Mucosa of descending colon (tissue), 3 donors: ENCODE results near the gene ARHGAP42. TPM values are rescaled to one million over a fixed set of nuclear protein-coding genes. Genes with fewer than 3 reads are reported as not detected.
A peak's percentile ranks its signal among the peaks of the same experiment; 100 is the strongest.

Source experiments
- ATAC-seq: fragments of 200-7000 bp; cut with Tn5 transposase; one replicate; pipeline ENCODE4 v1.9.1; 2020; ENCODE audit warnings: mild to moderate bottlenecking, moderate library complexity
- DNase-seq, 3 donors: peaks; one replicate each; pipeline ENCODE4 v3.0.0-alpha.2; 2020
- H3K36me3 ChIP-seq: fragments of 200-600 bp; one replicate; pipeline ENCODE4 v1.8.0; 2021; ENCODE audit warnings: low read depth, mild to moderate bottlenecking
- H3K4me1 ChIP-seq: fragments of 200-600 bp; one replicate; pipeline ENCODE4 v1.8.0; 2021; ENCODE audit warnings: low read depth, mild to moderate bottlenecking
- H3K4me3 ChIP-seq: fragments of 200-600 bp; one replicate; pipeline ENCODE4 v1.8.0; 2021; ENCODE audit warnings: mild to moderate bottlenecking
- H3K9me3 ChIP-seq: fragments of 200-600 bp; one replicate; pipeline ENCODE4 v1.8.0; 2021; ENCODE audit warnings: mild to moderate bottlenecking
- CTCF ChIP-seq: fragments of 200-600 bp; IDR thresholded peaks from one replicate; pipeline ENCODE4 v1.8.0; 2022; ENCODE audit warnings: antibody characterized with exemption, mild to moderate bottlenecking
- intact Hi-C, 2 donors: fragments of 100-400 bp; cut with DNase I in 1 of 2; cut with micrococcal nuclease in 1 of 2; formaldehyde crosslinking; loops; one replicate each; pipeline versions ENCODE4 v1.11.0 to v1.11.1; 2022; cut with DNase I, micrococcal nuclease
- total RNA-seq, 3 donors: library from RNA; stranded (reverse); fragmentation: NEBNext Ultra II Directional in 2 of 3; extraction: Animal tissue kit (Norgen Biotek cat#: 25700) in 2 of 3; gene quantifications; one replicate each; pipeline versions ENCODE4 v1.2.1 to v1.2.4, GENCODE V29; 2021 to 2023
- donor health status: DM: no; HTN: no; CAD: no; lungs with moderate emphysema.
- donor health status: DM: no; HTN: no; CAD: no.
- donor health status: DM: no; HTN: yes; CAD: no.

ARHGAP42 gene
- total RNA-seq, 3 donors from 2014 or later = 17.6 to 38.9 (median 18.8) TPM

- Histone ChIP-seq H3K9me3 (no peaks in the 10 kb centered on the region), H3K36me3 (no peaks in the 10 kb centered on the region), H3K4me3 (no peak overlapping the region), H3K4me1 (no peaks in the 10 kb centered on the region)
- no peak for ATAC-seq
- intact Hi-C loops = no loop called here
- TF ChIP-seq CTCF = no peak
- DNase-seq = no peak
Measured at GRCh38 chr11:100925935-100926334, 238.8 kb downstream of the ARHGAP42 start.

GRCh38 chr11:100927579-100927978 is 240.5 kb downstream of the ARHGAP42 start:
- H3K36me3 ChIP-seq = no peaks in the 10 kb centered on the region
- H3K4me3 ChIP-seq = no peak overlapping the region
- no peaks in the 10 kb centered on the region for H3K4me1 ChIP-seq
- no peaks in the 10 kb centered on the region for H3K9me3 ChIP-seq
- ATAC-seq (no peak), DNase-seq (no peak)
- intact Hi-C loops = no loop called here
- no peak for TF ChIP-seq CTCF

GRCh38 chr11:100928426-100928825 is 241.3 kb downstream of the ARHGAP42 start:
- intact Hi-C loops = no loop called here
- H3K9me3 ChIP-seq = no peaks in the 10 kb centered on the region
- no peaks in the 10 kb centered on the region for H3K36me3 ChIP-seq
- ATAC-seq (no peak), DNase-seq (no peak)
- H3K4me1 ChIP-seq = no peaks in the 10 kb centered on the region
- no peak for TF ChIP-seq CTCF
- H3K4me3 ChIP-seq = no peak overlapping the region

- Histone ChIP-seq H3K4me1 (no peaks in the 10 kb centered on the region), H3K36me3 (no peaks in the 10 kb centered on the region), H3K4me3 (no peak overlapping the region), H3K9me3 (no peaks in the 10 kb centered on the region)
- TF ChIP-seq CTCF = no peak
- DNase-seq (no peak), ATAC-seq (no peak)
- intact Hi-C loops = no loop called here
Measured at GRCh38 chr11:100929377-100929776, 242.3 kb downstream of the ARHGAP42 start.

- ATAC-seq = peak; percentile 54
- Histone ChIP-seq H3K4me3 (no peak overlapping the region), H3K36me3 (no peaks in the 10 kb centered on the region), H3K4me1 (no peaks in the 10 kb centered on the region), H3K9me3 (no peaks in the 10 kb centered on the region)
- intact Hi-C loops = loop anchor here (5.0 kb wide), 1 partner anchor 353 kb away; no protein-coding TSS in a partner anchor
- peak; percentile 33 for TF ChIP-seq CTCF
- DNase-seq = no peak
Measured at GRCh38 chr11:100930185-100930778, 243.2 kb downstream of the ARHGAP42 start.
